ENCODE results near the gene HCFC1. TPM values are rescaled to one million over a fixed set of nuclear protein-coding genes. Genes with fewer than 3 reads are reported as not detected.

Gene HCFC1
- total RNA-seq, 1 experiment from 2014 or later, result 12.8 TPM

DNA sequence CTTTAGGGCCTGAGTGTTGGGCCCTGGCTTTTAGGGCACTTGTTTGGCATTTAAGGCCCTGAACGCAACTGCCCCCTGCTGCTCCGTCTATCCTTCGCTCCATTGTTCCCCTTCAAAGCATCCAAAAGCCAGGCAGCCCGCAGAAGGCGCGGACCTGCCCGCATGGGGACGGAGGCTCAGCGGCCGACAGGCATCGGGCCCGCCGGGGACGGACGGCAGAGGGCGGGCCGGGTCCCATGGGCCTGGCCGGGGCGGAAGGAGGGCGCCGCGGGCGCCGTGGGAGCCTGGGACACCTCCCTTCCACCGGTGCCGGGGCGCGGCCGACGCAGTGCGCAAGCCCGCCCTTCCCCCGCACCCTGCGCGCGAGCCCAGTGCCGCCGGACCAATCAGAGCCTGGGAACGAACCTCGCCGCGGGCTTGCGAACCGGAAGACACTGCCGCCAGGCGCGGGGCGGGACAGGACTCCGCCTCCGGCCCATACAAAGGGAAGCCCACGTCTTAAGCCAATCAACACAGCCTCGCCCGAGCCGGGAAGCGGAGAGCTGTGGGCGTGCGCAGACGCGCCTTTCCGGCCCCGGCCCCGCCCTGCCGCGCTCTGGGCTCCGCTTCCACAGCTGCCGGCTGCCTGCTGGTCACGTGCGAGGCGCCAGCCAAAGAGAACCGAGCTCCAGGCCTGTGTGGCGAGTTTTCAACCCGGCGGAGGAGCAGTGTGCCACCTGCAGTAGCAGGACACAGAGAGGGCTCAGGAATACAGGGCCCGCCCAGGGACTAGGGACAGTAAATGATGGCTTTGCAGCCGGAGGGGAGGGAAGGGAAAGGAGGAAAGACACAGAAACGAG lies 43.5 kb downstream of the HCFC1 start:
- Histone ChIP-seq H3K36me3 (peaks cover 4% of the 10 kb centered on the region; the same call in 1 of the 2 replicates), H3K27me3 (no peaks in the 10 kb centered on the region), H3K9me3 (no peaks in the 10 kb centered on the region), H3K4me3 (peak overlapping the region; percentile 71)
- peak; percentile 95 for DNase-seq

DNA sequence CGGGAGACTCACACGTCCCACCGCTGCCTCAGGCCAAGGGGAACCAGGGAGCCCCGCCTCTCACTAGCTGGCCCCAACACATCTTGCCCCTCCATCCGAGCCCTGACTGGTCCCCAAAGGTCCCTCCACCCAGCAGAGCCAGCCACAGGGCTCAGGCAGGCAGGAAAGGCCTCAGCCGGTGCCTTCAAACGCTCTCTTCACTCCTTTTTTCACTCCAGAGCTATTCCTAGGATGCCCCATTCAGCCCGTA lies 44.0 kb downstream of the HCFC1 start:
- Histone ChIP-seq H3K36me3 (no peaks in the 10 kb centered on the region; the same call in 1 of the 2 replicates), H3K9me3 (no peaks in the 10 kb centered on the region), H3K27me3 (no peaks in the 10 kb centered on the region), H3K4me3 (peak overlapping the region; percentile 71)
- DNase-seq, result no peak

GRCh38 chrX:153926858-153927671 lies 44.6 kb downstream of the HCFC1 start:
- Histone ChIP-seq H3K27me3 (no peaks in the 10 kb centered on the region), H3K9me3 (no peaks in the 10 kb centered on the region), H3K4me3 (peak overlapping the region; percentile 71), H3K36me3 (no peaks in the 10 kb centered on the region; the same call in 1 of the 2 replicates)
- DNase-seq, result peak; percentile 49

GRCh38 chrX:153926552-153926857 lies 45.1 kb downstream of the HCFC1 start:
- Histone ChIP-seq H3K4me3 (no peak overlapping the region), H3K27me3 (no peaks in the 10 kb centered on the region), H3K9me3 (no peaks in the 10 kb centered on the region), H3K36me3 (no peaks in the 10 kb centered on the region; the same call in 1 of the 2 replicates)
- no peak for DNase-seq

GRCh38 chrX:153925739-153926551 lies 45.7 kb downstream of the HCFC1 start, which contains the start of gene ARHGAP4:
TSS of gene ARHGAP4 (minus strand) at chrX:153926264. CDS start at chrX:153926202, 62 bp downstream.
- Histone ChIP-seq H3K9me3 (no peaks in the 10 kb centered on the region), H3K27me3 (no peaks in the 10 kb centered on the region), H3K36me3 (no peaks in the 10 kb centered on the region), H3K4me3 (peak within 1 kb of the TSS; percentile 71; the same call in 1 of the 2 replicates)
- DNase-seq, result no peak

DNA sequence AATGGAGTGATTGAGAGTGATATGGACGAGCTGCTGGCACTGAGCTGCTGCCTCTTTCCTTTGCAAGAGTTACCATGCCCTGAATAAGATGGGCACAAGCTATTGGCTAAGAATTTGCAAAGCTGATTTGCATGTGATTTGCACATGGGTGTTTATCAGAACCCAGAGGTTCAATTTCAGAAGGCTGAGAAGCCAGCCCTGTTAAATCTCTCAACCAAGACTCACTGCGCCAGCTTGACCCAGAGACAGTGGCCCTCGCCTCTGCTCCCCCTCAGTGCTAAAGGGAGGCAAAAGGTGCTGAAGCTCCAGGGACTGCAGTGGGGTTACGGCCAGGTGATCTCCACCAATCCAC lies 46.3 kb downstream of the HCFC1 start:
- Histone ChIP-seq H3K27me3 (no peaks in the 10 kb centered on the region), H3K9me3 (no peaks in the 10 kb centered on the region), H3K4me3 (no peak overlapping the region), H3K36me3 (no peaks in the 10 kb centered on the region)
- DNase-seq, result no peak

DNA sequence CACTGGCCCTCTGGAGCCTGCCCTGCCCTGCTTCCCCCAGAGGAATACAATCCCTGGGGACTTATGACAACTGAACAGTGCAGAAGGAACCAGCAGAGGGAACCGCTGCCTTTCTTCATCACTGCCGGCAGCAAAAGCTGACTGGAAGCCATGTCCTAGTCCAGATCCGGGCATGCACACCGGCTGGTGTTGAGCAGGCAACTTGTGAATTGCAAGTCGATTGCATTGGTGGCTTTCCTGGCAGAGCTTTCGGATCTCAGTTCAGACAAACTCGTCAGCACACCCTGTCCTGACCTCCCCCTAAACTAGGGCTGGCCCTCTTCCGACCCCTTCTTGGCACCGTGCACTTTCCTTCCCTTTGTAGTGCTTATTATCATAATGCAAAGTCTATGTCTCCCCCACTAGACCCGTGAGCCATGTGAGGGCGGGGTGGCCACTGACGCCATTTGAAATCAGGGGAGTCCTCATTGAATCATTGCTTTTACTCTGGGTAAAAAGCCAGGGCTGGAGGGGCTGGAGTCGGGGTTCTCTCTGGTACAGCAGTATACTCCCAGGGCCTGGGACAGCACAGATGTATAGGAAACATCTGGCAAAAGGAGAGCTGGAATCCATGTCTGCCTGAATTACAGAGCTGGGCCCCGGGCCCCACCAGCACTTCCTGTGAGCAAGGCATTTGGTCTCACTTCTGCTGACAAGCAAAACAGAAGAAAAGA lies 47.3 kb downstream of the HCFC1 start:
- H3K27me3 ChIP-seq, result no peaks in the 10 kb centered on the region
- H3K36me3 ChIP-seq, result no peaks in the 10 kb centered on the region
- no peak for DNase-seq
- no peak overlapping the region for H3K4me3 ChIP-seq
- H3K9me3 ChIP-seq, result no peaks in the 10 kb centered on the region

DNA sequence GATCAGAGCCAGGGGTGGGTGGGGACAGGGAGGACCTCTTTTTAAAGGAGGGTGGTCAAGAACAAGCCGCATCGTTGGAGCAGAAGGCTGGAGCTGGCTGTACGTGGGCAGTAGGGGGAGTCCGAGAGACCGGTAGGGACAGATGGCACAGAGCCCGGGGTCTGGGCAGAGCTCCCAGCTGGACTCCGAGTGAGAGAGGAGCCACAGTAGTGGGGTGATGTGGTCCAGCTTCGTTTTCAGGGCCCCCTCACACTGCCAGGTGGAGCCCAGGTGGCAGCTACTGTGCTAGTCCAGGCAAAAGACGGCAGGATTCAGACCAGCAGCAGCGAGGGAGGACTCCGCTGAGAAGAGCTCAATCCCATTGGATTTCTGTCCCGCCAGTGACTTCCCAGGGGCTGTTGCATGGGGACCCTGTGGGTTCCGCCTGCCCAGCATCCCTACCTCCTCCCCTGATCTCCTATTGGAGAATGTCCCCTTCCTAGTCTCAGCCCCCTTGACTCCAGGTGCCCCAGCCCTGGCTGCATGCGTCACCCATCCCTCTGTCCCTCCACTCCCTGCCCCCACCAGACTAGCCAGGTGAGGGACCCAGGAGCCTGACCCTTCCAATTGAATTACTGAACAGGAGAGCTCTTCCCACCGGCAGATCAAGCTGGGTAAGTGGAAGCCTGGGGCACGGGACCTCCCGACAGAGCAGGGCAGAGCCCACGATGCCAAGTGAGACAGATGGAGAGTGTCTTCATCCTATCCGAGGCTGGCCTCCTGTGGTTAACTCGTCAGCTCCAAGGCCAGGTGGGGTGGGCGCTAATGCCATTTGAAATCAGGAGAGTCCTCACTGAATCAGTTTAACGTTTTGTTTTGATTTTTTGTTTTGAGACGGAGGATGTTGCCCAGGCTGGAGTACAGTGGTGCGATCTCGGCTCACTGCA lies 48.4 kb downstream of the HCFC1 start:
- no peak overlapping the region for H3K4me3 ChIP-seq
- H3K36me3 ChIP-seq, result no peaks in the 10 kb centered on the region
- H3K27me3 ChIP-seq, result no peaks in the 10 kb centered on the region
- peak; percentile 69 for DNase-seq
- no peaks in the 10 kb centered on the region for H3K9me3 ChIP-seq

DNA sequence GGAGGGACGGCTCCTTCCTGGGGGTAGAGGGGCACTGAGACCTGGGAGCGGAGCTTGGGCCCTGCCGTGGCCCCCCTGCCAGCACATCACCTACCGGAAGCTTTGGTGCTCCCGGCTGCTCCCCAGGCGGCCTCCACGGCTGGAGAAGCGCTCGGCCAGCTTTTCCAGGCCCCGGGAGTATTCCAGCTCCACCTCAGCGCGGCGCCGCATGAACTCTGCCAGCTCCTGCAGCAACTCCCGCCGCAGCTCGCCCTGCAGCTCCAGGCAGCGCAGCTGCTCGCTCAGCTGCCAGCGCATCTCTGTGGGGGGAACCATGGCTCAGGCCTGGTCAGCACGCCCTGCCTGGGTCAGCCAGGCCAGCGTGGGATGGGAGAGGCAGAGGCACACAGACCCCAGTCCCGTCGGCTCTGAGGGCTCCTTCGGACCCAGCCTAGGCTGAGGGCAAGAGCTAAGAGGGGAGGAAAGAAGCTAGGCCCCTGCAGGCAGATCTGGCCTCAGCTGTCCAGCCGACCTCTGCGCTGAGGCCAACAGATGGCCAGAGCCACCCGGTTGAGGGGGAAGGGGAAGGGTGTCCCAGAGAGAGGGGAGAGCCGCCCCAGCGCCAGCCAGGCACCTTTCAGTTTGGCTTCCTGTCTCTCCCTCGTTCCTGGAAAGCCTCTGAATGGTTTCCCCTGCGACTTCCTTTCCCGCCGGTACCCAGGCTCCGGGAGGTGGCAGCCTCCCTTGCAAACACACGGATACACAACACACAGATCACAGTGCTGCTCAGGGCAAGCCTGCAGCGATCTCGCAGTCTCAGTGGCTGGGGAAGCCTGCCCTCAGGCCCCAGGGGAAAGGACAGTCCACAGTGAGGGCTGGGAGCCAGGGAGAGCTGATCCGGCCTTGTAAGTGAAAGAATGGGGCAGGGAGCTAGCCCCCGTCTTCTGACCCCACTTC lies 49.8 kb downstream of the HCFC1 start:
- Histone ChIP-seq H3K27me3 (no peaks in the 10 kb centered on the region), H3K36me3 (no peaks in the 10 kb centered on the region), H3K4me3 (no peak overlapping the region), H3K9me3 (no peaks in the 10 kb centered on the region)
- no peak for DNase-seq

DNA sequence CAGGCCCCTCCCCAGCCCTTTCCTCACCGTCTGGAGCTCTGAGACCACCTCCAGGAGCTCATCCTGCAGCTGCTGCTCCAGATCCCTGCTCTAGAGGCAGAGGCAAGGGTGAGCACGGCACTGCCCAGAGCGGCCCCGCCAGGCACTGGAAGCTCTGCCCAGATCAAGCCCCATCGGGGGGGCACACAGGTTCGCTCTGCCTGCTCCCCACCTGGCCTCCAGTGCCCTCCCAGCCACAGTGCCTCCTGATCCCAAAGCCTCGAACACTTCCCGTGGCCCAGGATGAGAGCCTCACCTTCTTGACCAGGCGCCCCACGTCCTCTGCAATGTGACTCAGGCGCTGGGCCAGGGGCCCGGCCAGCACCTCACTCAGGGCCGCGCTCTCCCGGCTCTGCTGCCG lies 50.5 kb downstream of the HCFC1 start:
- Histone ChIP-seq H3K4me3 (no peak overlapping the region), H3K9me3 (no peaks in the 10 kb centered on the region), H3K27me3 (no peaks in the 10 kb centered on the region), H3K36me3 (no peaks in the 10 kb centered on the region)
- no peak for DNase-seq

GRCh38 chrX:153920546-153920945 lies 51.1 kb downstream of the HCFC1 start:
- DNase-seq, result no peak
- no peak overlapping the region for H3K4me3 ChIP-seq
- H3K27me3 ChIP-seq, result no peaks in the 10 kb centered on the region
- H3K36me3 ChIP-seq, result no peaks in the 10 kb centered on the region
- H3K9me3 ChIP-seq, result no peaks in the 10 kb centered on the region

- no peak for DNase-seq
- H3K9me3 ChIP-seq, result no peaks in the 10 kb centered on the region
- no peak overlapping the region for H3K4me3 ChIP-seq
- H3K36me3 ChIP-seq, result no peaks in the 10 kb centered on the region
- H3K27me3 ChIP-seq, result no peaks in the 10 kb centered on the region
Measured at GRCh38 chrX:153919281-153919680, 52.3 kb downstream of the HCFC1 start.

DNA sequence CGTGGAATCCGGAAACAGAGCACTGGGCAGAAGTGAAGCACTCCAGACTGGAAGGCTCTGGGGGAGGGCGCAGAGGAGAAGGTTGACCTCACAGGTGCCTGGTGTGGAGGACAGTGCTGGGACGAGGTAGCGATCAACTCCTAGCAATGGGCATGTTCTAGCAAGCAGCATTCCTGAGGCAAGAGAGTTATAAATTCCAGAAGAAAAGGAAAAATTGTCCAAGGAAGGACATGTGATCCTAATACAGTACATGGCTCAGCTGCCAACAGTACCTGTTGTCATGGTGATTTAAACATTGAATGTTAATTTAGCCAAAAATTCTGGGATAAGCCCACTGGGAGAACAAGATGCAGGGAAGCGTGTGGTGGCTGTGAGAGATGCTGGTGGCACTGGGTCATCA lies 53.7 kb downstream of the HCFC1 start:
- Histone ChIP-seq H3K36me3 (no peaks in the 10 kb centered on the region), H3K4me3 (no peak overlapping the region), H3K9me3 (no peaks in the 10 kb centered on the region), H3K27me3 (no peaks in the 10 kb centered on the region)
- no peak for DNase-seq

- H3K27me3 ChIP-seq, result no peaks in the 10 kb centered on the region
- no peak for DNase-seq
- no peak overlapping the region for H3K4me3 ChIP-seq
- H3K9me3 ChIP-seq, result no peaks in the 10 kb centered on the region
- H3K36me3 ChIP-seq, result no peaks in the 10 kb centered on the region
Measured at GRCh38 chrX:153913701-153914100, 57.9 kb downstream of the HCFC1 start.

DNA sequence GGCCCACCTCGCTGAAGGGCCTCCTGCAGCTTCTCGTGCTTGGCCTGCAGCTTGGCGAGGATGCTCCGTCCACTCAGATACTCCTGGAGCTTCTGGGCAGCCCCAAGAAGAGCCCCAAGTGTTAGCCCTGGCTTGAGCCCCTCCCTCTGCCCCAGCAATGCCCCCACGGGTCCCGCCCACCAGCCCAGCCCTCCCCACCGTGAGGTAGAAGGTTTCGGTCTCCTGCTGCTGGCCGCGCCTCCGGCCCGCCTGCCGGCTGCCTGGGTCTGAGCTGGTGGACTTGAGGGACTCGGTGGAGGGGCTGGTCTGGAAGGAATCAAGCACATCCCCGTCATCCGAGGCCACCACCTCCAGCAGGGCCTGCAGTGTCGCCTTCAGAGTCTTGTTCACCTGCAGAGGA lies 58.4 kb downstream of the HCFC1 start:
- no peaks in the 10 kb centered on the region for H3K9me3 ChIP-seq

More for the DNA sequence above, 58.4 kb downstream of the HCFC1 start:
- Histone ChIP-seq H3K36me3 (no peaks in the 10 kb centered on the region), H3K27me3 (no peaks in the 10 kb centered on the region), H3K4me3 (no peak overlapping the region)
- no peak for DNase-seq
